ENCODE data around the gene WDR53.
"Not testable (repeated sequence)": the region's sequence is repeated elsewhere in the genome, so short reads cannot be mapped to it uniquely, and the experiment has no call there.

WDR53 gene

GRCh38 chr3:196514913-196515621 lies 53.3 kb downstream of the WDR53 start, which contains the start of gene SMCO1:
SMCO1 (minus strand) TSS chr3:196515346; CDS start chr3:196515209, 137 bp downstream.
- DNase-seq: no peak

- no peak for DNase-seq
Observed at GRCh38 chr3:196514350-196514716, 54.0 kb downstream of the WDR53 start.

- no peak for DNase-seq
Observed at GRCh38 chr3:196513697-196514349, 54.5 kb downstream of the WDR53 start.

GRCh38 chr3:196511646-196512425 lies 56.5 kb downstream of the WDR53 start:
- DNase-seq: not testable (repeated sequence)

DNA sequence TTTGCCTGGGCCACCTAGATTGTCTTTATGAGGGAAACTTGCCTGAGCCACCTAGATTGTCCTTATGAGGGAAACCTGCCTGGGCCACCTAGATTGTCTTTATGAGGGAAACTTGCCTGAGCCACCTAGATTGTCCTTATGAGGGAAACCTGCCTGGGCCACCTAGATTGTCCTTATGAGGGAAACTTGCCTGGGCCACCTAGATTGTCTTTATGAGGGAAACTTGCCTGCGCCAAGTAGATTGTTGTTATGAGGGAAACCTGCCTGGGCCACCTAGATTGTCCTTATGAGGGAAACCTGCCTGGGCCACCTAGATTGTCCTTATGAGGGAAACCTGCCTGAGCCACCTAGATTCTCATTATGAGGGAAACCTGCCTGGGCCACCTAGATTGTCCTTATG lies 57.2 kb downstream of the WDR53 start:
- DNase-seq: not testable (repeated sequence)

DNA sequence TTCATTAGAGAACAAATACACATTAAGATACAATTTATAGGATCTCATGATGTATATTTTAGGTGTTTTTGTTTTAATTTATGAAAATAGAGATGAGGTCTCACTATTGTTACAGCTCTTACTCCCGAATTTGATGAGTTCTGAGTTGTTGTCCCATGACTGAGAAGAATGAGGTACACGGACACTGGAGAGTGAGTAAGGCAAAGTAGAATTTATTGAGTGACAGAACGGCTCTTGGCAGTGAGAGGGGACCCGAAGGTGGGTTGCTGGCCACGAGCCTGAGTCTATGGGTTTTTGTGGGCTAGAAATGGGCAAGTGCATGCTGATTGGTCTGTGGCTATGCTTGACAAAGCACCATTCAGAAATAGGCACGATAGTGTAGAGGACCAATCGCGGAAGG lies 61.7 kb downstream of the WDR53 start:
- DNase-seq: no peak

DNA sequence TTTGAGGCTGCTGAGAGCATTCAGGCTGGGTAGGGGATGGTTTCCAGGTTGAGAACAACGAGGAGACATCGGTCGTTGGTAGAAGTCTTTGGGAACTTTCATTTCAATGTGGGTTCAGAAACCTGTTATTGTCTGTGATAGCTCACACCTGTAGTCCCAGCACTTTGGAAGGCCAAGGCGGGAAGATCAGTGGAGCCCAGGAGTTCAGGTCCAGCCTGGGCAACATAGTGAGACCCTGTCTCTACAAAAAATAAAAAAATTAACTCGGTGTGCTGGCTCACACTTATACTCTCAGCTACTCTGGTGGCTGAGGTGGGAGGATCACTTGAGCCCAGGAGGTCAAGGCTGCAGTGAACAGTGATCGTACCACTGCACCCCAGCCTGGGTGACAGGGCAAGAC lies 63.8 kb downstream of the WDR53 start:
- no peak for DNase-seq

Data from activated CD4-positive, alpha-beta T cell treated with anti-CD3 and anti-CD28 coated beads, Interleukin-2, Interleukin-6, amounts not matched to agents 100 ng/mL and 50 ng/mL, durations not matched to agents 16 hours and 8 hours (primary cell).